ENCODE measurements around the gene MED13L. TPM values are rescaled to one million over a fixed set of nuclear protein-coding genes. Genes with fewer than 3 reads are reported as not detected.

The MED13L gene
- total RNA-seq, 1 donor from 2014 or later, result 179 TPM

- Histone ChIP-seq H3K27ac (ENCODE audit: low read depth, low read length) (no peak overlapping the region), H3K27me3 (ENCODE audit: control insufficient read depth in 3 of 3, insufficient read depth in 3 of 3, low read length in 3 of 3) (no peaks in the 10 kb centered on the region), H3K4me1 (ENCODE audit: control insufficient read depth in 3 of 3, insufficient read depth in 3 of 3, low read length in 3 of 3) (peaks cover 39 to 44% (median 43%) of the 10 kb centered on the region in 3 donors), H3K9me3 (ENCODE audit: control insufficient read depth in 3 of 3, low read length in 3 of 3) (no peaks in the 10 kb centered on the region), H3K9ac (ENCODE audit: low read depth in 1 of 3, low read length in 3 of 3) (no peak overlapping the region), H3K36me3 (ENCODE audit: control insufficient read depth in 3 of 3, insufficient read depth in 3 of 3, low read length in 3 of 3) (no peaks in the 10 kb centered on the region), H3K4me3 (ENCODE audit: low read length in 3 of 3) (peak overlapping the region in 1 of 3 donors; percentile 6)
Measured at GRCh38 chr12:116265351-116266147, 11.9 kb downstream of the MED13L start.

DNA sequence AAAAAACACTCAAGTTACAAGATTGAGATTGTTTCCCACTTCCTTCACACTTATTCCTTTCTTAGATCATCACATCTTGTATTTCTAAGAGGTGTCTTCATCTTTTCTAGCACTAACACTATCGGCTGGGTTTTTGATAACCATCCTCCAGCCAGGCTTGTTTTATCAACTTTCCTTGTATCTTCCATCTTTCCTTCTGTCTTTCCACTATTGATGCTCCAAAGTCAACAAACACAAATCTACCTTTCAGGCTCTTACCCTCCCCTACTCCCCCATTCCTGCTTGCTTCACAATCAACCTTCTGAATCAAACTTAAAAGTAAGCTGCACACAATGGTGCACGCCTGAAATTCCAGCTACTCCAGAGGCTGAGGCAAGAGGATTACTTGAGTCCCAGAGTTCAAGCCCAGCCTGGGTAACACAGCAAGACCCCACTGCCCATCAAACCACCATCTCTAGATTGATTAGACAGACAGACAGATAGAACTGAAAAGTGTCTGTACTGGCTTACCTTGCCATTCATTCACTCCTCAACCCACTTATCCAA lies 12.9 kb downstream of the MED13L start:
- no peak overlapping the region for H3K9ac ChIP-seq (ENCODE audit: low read depth in 1 of 3, low read length in 3 of 3)
- no peak overlapping the region for H3K4me3 ChIP-seq (ENCODE audit: low read length in 3 of 3)
- no peaks in the 10 kb centered on the region for H3K9me3 ChIP-seq (ENCODE audit: control insufficient read depth in 3 of 3, low read length in 3 of 3)
- H3K27me3 ChIP-seq (ENCODE audit: control insufficient read depth in 3 of 3, insufficient read depth in 3 of 3, low read length in 3 of 3), result no peaks in the 10 kb centered on the region
- H3K4me1 ChIP-seq (ENCODE audit: control insufficient read depth in 3 of 3, insufficient read depth in 3 of 3, low read length in 3 of 3), result peaks cover 39 to 44% (median 43%) of the 10 kb centered on the region in 3 donors
- H3K27ac ChIP-seq (ENCODE audit: low read depth, low read length), result no peak overlapping the region
- H3K36me3 ChIP-seq (ENCODE audit: control insufficient read depth in 3 of 3, insufficient read depth in 3 of 3, low read length in 3 of 3), result no peaks in the 10 kb centered on the region

- Histone ChIP-seq H3K36me3 (ENCODE audit: control insufficient read depth in 3 of 3, insufficient read depth in 3 of 3, low read length in 3 of 3) (no peaks in the 10 kb centered on the region), H3K4me3 (ENCODE audit: low read length in 3 of 3) (peak overlapping the region in 1 of 3 donors; percentile 52), H3K4me1 (ENCODE audit: control insufficient read depth in 3 of 3, insufficient read depth in 3 of 3, low read length in 3 of 3) (peaks cover 39 to 44% (median 43%) of the 10 kb centered on the region in 3 donors), H3K9me3 (ENCODE audit: control insufficient read depth in 3 of 3, low read length in 3 of 3) (no peaks in the 10 kb centered on the region), H3K27ac (ENCODE audit: low read depth, low read length) (no peak overlapping the region), H3K9ac (ENCODE audit: low read depth in 1 of 3, low read length in 3 of 3) (peak overlapping the region in 1 of 3 donors; percentile 23), H3K27me3 (ENCODE audit: control insufficient read depth in 3 of 3, insufficient read depth in 3 of 3, low read length in 3 of 3) (no peaks in the 10 kb centered on the region)
Measured at GRCh38 chr12:116263844-116264243, 13.6 kb downstream of the MED13L start.

DNA sequence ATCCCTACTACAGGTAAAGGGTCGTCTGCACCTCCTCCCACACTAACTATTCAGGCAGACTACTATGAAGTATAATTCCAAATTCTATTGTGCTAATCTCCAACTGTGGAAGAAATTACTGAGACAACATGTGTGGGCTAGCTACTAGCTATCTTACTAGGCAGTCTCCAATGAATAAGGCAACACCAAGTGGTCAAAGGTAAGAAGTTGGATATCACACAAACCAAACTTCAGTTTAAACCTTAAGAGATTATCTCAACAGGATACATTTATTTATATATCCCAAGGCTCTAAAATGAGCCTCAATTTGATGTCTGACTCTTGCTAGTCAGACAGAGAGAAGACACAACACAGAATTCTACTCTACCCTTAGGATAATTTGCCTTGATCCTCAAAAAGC lies 14.1 kb downstream of the MED13L start:
- H3K27me3 ChIP-seq (ENCODE audit: control insufficient read depth in 3 of 3, insufficient read depth in 3 of 3, low read length in 3 of 3), result no peaks in the 10 kb centered on the region
- peaks cover 39 to 44% (median 43%) of the 10 kb centered on the region in 3 donors for H3K4me1 ChIP-seq (ENCODE audit: control insufficient read depth in 3 of 3, insufficient read depth in 3 of 3, low read length in 3 of 3)
- H3K4me3 ChIP-seq (ENCODE audit: low read length in 3 of 3), result peak overlapping the region in 2 of 3 donors; percentile 1 to 52
- no peaks in the 10 kb centered on the region for H3K36me3 ChIP-seq (ENCODE audit: control insufficient read depth in 3 of 3, insufficient read depth in 3 of 3, low read length in 3 of 3)
- no peak overlapping the region for H3K27ac ChIP-seq (ENCODE audit: low read depth, low read length)
- no peaks in the 10 kb centered on the region for H3K9me3 ChIP-seq (ENCODE audit: control insufficient read depth in 3 of 3, low read length in 3 of 3)
- no peak overlapping the region for H3K9ac ChIP-seq (ENCODE audit: low read depth in 1 of 3, low read length in 3 of 3)

DNA sequence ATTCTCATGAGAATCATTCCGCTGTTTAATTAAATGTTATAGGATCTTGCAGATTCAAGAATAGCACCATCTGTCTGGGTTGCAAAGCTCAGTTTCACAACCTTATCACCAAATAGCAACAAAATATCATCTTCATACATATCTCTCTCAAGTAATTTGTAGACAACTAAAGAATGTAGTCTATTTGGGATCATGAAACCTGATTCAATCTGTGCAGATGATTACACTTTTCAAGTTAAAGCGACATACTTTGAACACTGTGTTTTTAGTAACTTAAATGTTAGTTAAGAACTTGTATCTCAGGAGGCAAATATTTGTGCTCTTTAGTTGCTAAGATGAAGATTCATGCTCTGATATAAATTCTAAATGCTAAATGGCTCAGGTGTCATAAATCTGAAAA lies 14.8 kb downstream of the MED13L start:
- H3K9me3 ChIP-seq (ENCODE audit: control insufficient read depth in 3 of 3, low read length in 3 of 3), result no peaks in the 10 kb centered on the region
- no peaks in the 10 kb centered on the region for H3K27me3 ChIP-seq (ENCODE audit: control insufficient read depth in 3 of 3, insufficient read depth in 3 of 3, low read length in 3 of 3)
- no peaks in the 10 kb centered on the region for H3K36me3 ChIP-seq (ENCODE audit: control insufficient read depth in 3 of 3, insufficient read depth in 3 of 3, low read length in 3 of 3)
- no peak overlapping the region for H3K4me3 ChIP-seq (ENCODE audit: low read length in 3 of 3)
- H3K4me1 ChIP-seq (ENCODE audit: control insufficient read depth in 3 of 3, insufficient read depth in 3 of 3, low read length in 3 of 3), result peaks cover 39 to 42% (median 39%) of the 10 kb centered on the region in 3 donors
- H3K9ac ChIP-seq (ENCODE audit: low read depth in 1 of 3, low read length in 3 of 3), result no peak overlapping the region
- H3K27ac ChIP-seq (ENCODE audit: low read depth, low read length), result no peak overlapping the region

GRCh38 chr12:116261525-116262100 lies 15.9 kb downstream of the MED13L start:
- H3K4me1 ChIP-seq (ENCODE audit: control insufficient read depth in 3 of 3, insufficient read depth in 3 of 3, low read length in 3 of 3), result peaks cover 34 to 39% (median 38%) of the 10 kb centered on the region in 3 donors

GRCh38 chr12:116259800-116260577 lies 17.5 kb downstream of the MED13L start:
- Histone ChIP-seq H3K9me3 (ENCODE audit: control insufficient read depth in 3 of 3, low read length in 3 of 3) (no peaks in the 10 kb centered on the region), H3K27ac (ENCODE audit: low read depth, low read length) (no peak overlapping the region), H3K4me1 (ENCODE audit: control insufficient read depth in 3 of 3, insufficient read depth in 3 of 3, low read length in 3 of 3) (peaks cover 26 to 33% (median 30%) of the 10 kb centered on the region in 3 donors), H3K9ac (ENCODE audit: low read depth in 1 of 3, low read length in 3 of 3) (no peak overlapping the region), H3K27me3 (ENCODE audit: control insufficient read depth in 3 of 3, insufficient read depth in 3 of 3, low read length in 3 of 3) (no peaks in the 10 kb centered on the region), H3K36me3 (ENCODE audit: control insufficient read depth in 3 of 3, insufficient read depth in 3 of 3, low read length in 3 of 3) (no peaks in the 10 kb centered on the region), H3K4me3 (ENCODE audit: low read length in 3 of 3) (no peak overlapping the region)

More at GRCh38 chr12:116261525-116262100, 15.9 kb downstream of the MED13L start:
- Histone ChIP-seq H3K27me3 (ENCODE audit: control insufficient read depth in 3 of 3, insufficient read depth in 3 of 3, low read length in 3 of 3) (no peaks in the 10 kb centered on the region), H3K4me3 (ENCODE audit: low read length in 3 of 3) (no peak overlapping the region), H3K9me3 (ENCODE audit: control insufficient read depth in 3 of 3, low read length in 3 of 3) (no peaks in the 10 kb centered on the region), H3K27ac (ENCODE audit: low read depth, low read length) (no peak overlapping the region), H3K9ac (ENCODE audit: low read depth in 1 of 3, low read length in 3 of 3) (no peak overlapping the region), H3K36me3 (ENCODE audit: control insufficient read depth in 3 of 3, insufficient read depth in 3 of 3, low read length in 3 of 3) (no peaks in the 10 kb centered on the region)

GRCh38 chr12:116257826-116258225 lies 19.7 kb downstream of the MED13L start:
- Histone ChIP-seq H3K9me3 (ENCODE audit: control insufficient read depth in 3 of 3, low read length in 3 of 3) (no peaks in the 10 kb centered on the region), H3K4me3 (ENCODE audit: low read length in 3 of 3) (no peak overlapping the region), H3K27ac (ENCODE audit: low read depth, low read length) (no peak overlapping the region), H3K4me1 (ENCODE audit: control insufficient read depth in 3 of 3, insufficient read depth in 3 of 3, low read length in 3 of 3) (peaks cover 13 to 25% (median 20%) of the 10 kb centered on the region in 3 donors), H3K9ac (ENCODE audit: low read depth in 1 of 3, low read length in 3 of 3) (no peak overlapping the region), H3K27me3 (ENCODE audit: control insufficient read depth in 3 of 3, insufficient read depth in 3 of 3, low read length in 3 of 3) (no peaks in the 10 kb centered on the region), H3K36me3 (ENCODE audit: control insufficient read depth in 3 of 3, insufficient read depth in 3 of 3, low read length in 3 of 3) (no peaks in the 10 kb centered on the region)

GRCh38 chr12:116257215-116257614 lies 20.3 kb downstream of the MED13L start:
- H3K27ac ChIP-seq (ENCODE audit: low read depth, low read length), result no peak overlapping the region
- no peak overlapping the region for H3K9ac ChIP-seq (ENCODE audit: low read depth in 1 of 3, low read length in 3 of 3)
- no peaks in the 10 kb centered on the region for H3K9me3 ChIP-seq (ENCODE audit: control insufficient read depth in 3 of 3, low read length in 3 of 3)
- no peaks in the 10 kb centered on the region for H3K27me3 ChIP-seq (ENCODE audit: control insufficient read depth in 3 of 3, insufficient read depth in 3 of 3, low read length in 3 of 3)
- H3K4me1 ChIP-seq (ENCODE audit: control insufficient read depth in 3 of 3, insufficient read depth in 3 of 3, low read length in 3 of 3), result peaks cover 10 to 19% (median 18%) of the 10 kb centered on the region in 3 donors
- no peaks in the 10 kb centered on the region for H3K36me3 ChIP-seq (ENCODE audit: control insufficient read depth in 3 of 3, insufficient read depth in 3 of 3, low read length in 3 of 3)
- H3K4me3 ChIP-seq (ENCODE audit: low read length in 3 of 3), result no peak overlapping the region

Measured in skeletal muscle tissue (tissue), 4 donors.